H1 (cell line): Measurements from ENCODE around the gene JMJD1C. TPM values are rescaled to one million over a fixed set of nuclear protein-coding genes. Genes with fewer than 3 reads are reported as not detected.

Experiments used
- CHD7 ChIP-seq: fragments of 300-600 bp; sonication (generic); IDR thresholded peaks from 2 replicates; pipeline ENCODE4 v1.7.1; 2012; ENCODE audit warnings: low read length, moderate library complexity, mild to moderate bottlenecking, inconsistent platforms; ENCODE audit not compliant: insufficient replicate concordance
- CTCF ChIP-seq, 3 experiments: IDR thresholded peaks; 1 replicate in 2 of 3; 2 replicates in 1 of 3; pipeline versions ENCODE4 v1.5.1 to v1.6.1; 2011; ENCODE audit warnings: low read length in 3 of 3, mild to moderate bottlenecking in 3 of 3, inconsistent platforms in 2 of 3, low read depth in 1 of 3, moderate library complexity in 1 of 3; ENCODE audit not compliant: insufficient read depth in 1 of 3; ENCODE audit errors: control extremely low read depth in 1 of 3
- GABPA ChIP-seq: IDR thresholded peaks from 2 replicates; pipeline ENCODE4 v1.6.1; 2011; ENCODE audit warnings: mild to moderate bottlenecking, low read length, moderate library complexity, borderline replicate concordance; ENCODE audit not compliant: insufficient read depth
- RNF2 ChIP-seq: fragments of 200-900, 300-1000 bp; sonication (generic); IDR thresholded peaks from 2 replicates; pipeline ENCODE4 v1.7.1; 2016; ENCODE audit warnings: borderline replicate concordance, low read depth, mild to moderate bottlenecking, antibody characterized with exemption, low read length; ENCODE audit not compliant: poor library complexity, severe bottlenecking; ENCODE audit errors: missing control alignments
- SP2 ChIP-seq: IDR thresholded peaks from 2 replicates; pipeline ENCODE4 v1.6.1; 2012; ENCODE audit warnings: mild to moderate bottlenecking, low read length, inconsistent platforms
- SUZ12 ChIP-seq: fragments of 200-600 bp; sonication (generic); IDR thresholded peaks from 2 replicates; pipeline ENCODE4 v1.6.1; 2012; ENCODE audit warnings: mild to moderate bottlenecking, inconsistent platforms, low read length, moderate library complexity, mixed read lengths
- polyA plus RNA-seq, 7 experiments: library from polyadenylated mRNA; depleted of rRNA in 3 of 7; stranded (reverse) in 5 of 7; unstranded in 2 of 7; fragments of >200 nt in 5 of 7; fragments of 200-250 nt in 2 of 7; gene quantifications; 1 replicate in 5 of 7; 2 replicates in 1 of 7; 4 replicates in 1 of 7; pipeline versions ENCODE4 v1.2.1 to v1.2.3, GENCODE V29; 2011 to 2013; ENCODE audit warnings: missing spikeins in 2 of 7, mixed read lengths in 2 of 7
- total RNA-seq: library from RNA; stranded (reverse); fragmentation: NEBNext Ultra II Directional; extraction: Animal tissue kit (Norgen Biotek cat#: 25700); gene quantifications from 2 replicates; pipeline ENCODE4 v1.2.1, GENCODE V29; 2021

JMJD1C gene
- total and polyA plus RNA-seq, 2 of the 8 experiments (the other 6 are each of a cell fraction or from before 2014, with no cell fraction given): 54.5 to 210 TPM

GRCh38 chr10:63465293-63466143 is at the start of gene JMJD1C (continued):
- TF ChIP-seq CHD7 (no peak), CTCF (IDR thresholded peaks at IDR 0.05; ENCODE audit: control extremely low read depth in 1 of 3, insufficient read depth in 1 of 3, low read depth in 1 of 3, low read length in 3 of 3) (peak in 1 of 3 experiments; percentile 6; a peak in 1 of 4 replicates), SP2 (no peak), GABPA (no peak; the same call in 1 of the 2 replicates), RNF2 (no peak), SUZ12 (no peak)
